ENCODE data around the gene ALDH16A1.

GRCh38 chr19:49481020-49481683, 28.1 kb downstream of the ALDH16A1 start:
- TF ChIP-seq CTCF (conservative IDR thresholded peaks at IDR 0.05; ENCODE audit: low read length) (no peak), EZH2phosphoT487 (IDR thresholded peaks at IDR 0.05; ENCODE audit: borderline replicate concordance) (no peak)

All from Loucy (cell line).